ENCODE measurements around the gene TENM4.

TENM4 gene

GRCh38 chr11:78706551-78706950 lies 734.3 kb downstream of the TENM4 start:
- no peak for DNase-seq (ENCODE audit: low read depth in 2 of 2)

- DNase-seq (ENCODE audit: low read depth in 2 of 2) = no peak
These were observed 736.0 kb downstream of the TENM4 start for GRCh38 chr11:78704811-78705210.

- no peak for DNase-seq (ENCODE audit: low read depth in 2 of 2)
These were observed 741.2 kb downstream of the TENM4 start for GRCh38 chr11:78699609-78700135.

- DNase-seq (ENCODE audit: low read depth in 2 of 2) = no peak
These were observed 742.2 kb downstream of the TENM4 start for GRCh38 chr11:78698612-78699011.

- no peak for DNase-seq (ENCODE audit: low read depth in 2 of 2)
These were observed 744.7 kb downstream of the TENM4 start for GRCh38 chr11:78696177-78696576.

- DNase-seq (ENCODE audit: low read depth in 2 of 2) = no peak
These were observed 746.7 kb downstream of the TENM4 start for GRCh38 chr11:78694152-78694551.

- DNase-seq (ENCODE audit: low read depth in 2 of 2) = no peak
These were observed 749.6 kb downstream of the TENM4 start for GRCh38 chr11:78691215-78691614.

- no peak for DNase-seq (ENCODE audit: low read depth in 2 of 2)
These were observed 750.4 kb downstream of the TENM4 start for GRCh38 chr11:78690352-78690987.

GRCh38 chr11:78689585-78690153 lies 751.2 kb downstream of the TENM4 start:
- no peak for DNase-seq (ENCODE audit: low read depth in 2 of 2)

GRCh38 chr11:78689101-78689500 lies 751.7 kb downstream of the TENM4 start:
- no peak for DNase-seq (ENCODE audit: low read depth in 2 of 2)

GRCh38 chr11:78688460-78688859 lies 752.4 kb downstream of the TENM4 start:
- no peak for DNase-seq (ENCODE audit: low read depth in 2 of 2)

GRCh38 chr11:78685156-78685555 lies 755.7 kb downstream of the TENM4 start:
- no peak for DNase-seq (ENCODE audit: low read depth in 2 of 2)

- no peak for DNase-seq (ENCODE audit: low read depth in 2 of 2)
These were observed 756.5 kb downstream of the TENM4 start for GRCh38 chr11:78684377-78684776.

- no peak for DNase-seq (ENCODE audit: low read depth in 2 of 2)
These were observed 757.1 kb downstream of the TENM4 start for GRCh38 chr11:78683774-78684173.

GRCh38 chr11:78676026-78676557 lies 764.7 kb downstream of the TENM4 start:
- DNase-seq (ENCODE audit: low read depth in 2 of 2) = no peak

- DNase-seq (ENCODE audit: low read depth in 2 of 2) = no peak
These were observed 767.8 kb downstream of the TENM4 start for GRCh38 chr11:78672850-78673620.

GRCh38 chr11:78669249-78669648 lies 771.6 kb downstream of the TENM4 start:
- no peak for DNase-seq (ENCODE audit: low read depth in 2 of 2)

GRCh38 chr11:78667461-78667860 lies 773.4 kb downstream of the TENM4 start:
- DNase-seq (ENCODE audit: low read depth in 2 of 2) = no peak

GRCh38 chr11:78666675-78667160 lies 774.1 kb downstream of the TENM4 start:
- DNase-seq (ENCODE audit: low read depth in 2 of 2) = no peak

GRCh38 chr11:78664636-78665035 lies 776.2 kb downstream of the TENM4 start:
- no peak for DNase-seq (ENCODE audit: low read depth in 2 of 2)

- no peak for DNase-seq (ENCODE audit: low read depth in 2 of 2)
These were observed 778.0 kb downstream of the TENM4 start for GRCh38 chr11:78662811-78663210.

- DNase-seq (ENCODE audit: low read depth in 2 of 2) = no peak
These were observed 780.4 kb downstream of the TENM4 start for GRCh38 chr11:78660471-78660870.
